Thymus (tissue), 11 donors: ENCODE results near the gene HRAS. TPM values are rescaled to one million over a fixed set of nuclear protein-coding genes. Genes with fewer than 3 reads are reported as not detected.
"Not testable (repeated sequence)": the region's sequence is repeated elsewhere in the genome, so short reads cannot be mapped to it uniquely, and the experiment has no call there.

Experiments used
- DNase-seq, 9 donors: peaks; one replicate each; pipeline ENCODE4 v3.0.0-alpha.2; 2013; ENCODE audit warnings: low spot score in 9 of 9, low read depth in 6 of 9, missing footprints in 1 of 9
- H3K27ac ChIP-seq, 2 donors: one replicate each; pipeline ENCODE4 v1.5.1; 2013; ENCODE audit warnings: control low read depth in 1 of 2, low read depth in 1 of 2, low read length in 1 of 2, mild to moderate bottlenecking in 1 of 2, moderate library complexity in 1 of 2
- H3K27me3 ChIP-seq, 2 donors: one replicate each; pipeline ENCODE4 v1.5.1; 2013; ENCODE audit warnings: low read length in 1 of 2; ENCODE audit not compliant: control insufficient read depth in 2 of 2, insufficient read depth in 1 of 2
- H3K36me3 ChIP-seq, 2 donors: one replicate each; pipeline ENCODE4 v1.5.1; 2013; ENCODE audit warnings: low read length in 1 of 2, mild to moderate bottlenecking in 1 of 2, moderate library complexity in 1 of 2; ENCODE audit not compliant: control insufficient read depth in 2 of 2, insufficient read depth in 2 of 2
- H3K4me1 ChIP-seq, 2 donors: one replicate each; pipeline ENCODE4 v1.5.1; 2013; ENCODE audit warnings: low read length in 2 of 2; ENCODE audit not compliant: control insufficient read depth in 2 of 2, insufficient read depth in 2 of 2
- H3K4me3 ChIP-seq, 2 donors: one replicate each; pipeline ENCODE4 v1.5.1; 2013; ENCODE audit warnings: low read length in 2 of 2, control low read depth in 1 of 2, mild to moderate bottlenecking in 1 of 2
- H3K9me3 ChIP-seq, 2 donors: one replicate each; pipeline ENCODE4 v1.5.1; 2013; ENCODE audit warnings: low read length in 1 of 2, mild to moderate bottlenecking in 1 of 2; ENCODE audit not compliant: control insufficient read depth in 2 of 2, insufficient read depth in 1 of 2
- WGBS: extraction: QIAGEN DNeasy Blood & Tissue Kit; methylation state at CpG from one replicate; pipeline ENCODE4 v1.1.7; 2013; 5-methylcytosine and 5-hydroxymethylcytosine counted together
- polyA plus RNA-seq: library from polyadenylated mRNA; stranded (reverse); fragments of 200-250 nt; gene quantifications from one replicate; pipeline ENCODE4 v1.2.3, GENCODE V29; 2013
- total RNA-seq: library from RNA; stranded (reverse); fragments of 120-200 nt; gene quantifications from one replicate; pipeline ENCODE4 v1.2.4, GENCODE V29; 2013
- donor health status: healthy.

The HRAS gene
- total and polyA plus RNA-seq, 2 donors, result 44.1 to 145 TPM

DNA sequence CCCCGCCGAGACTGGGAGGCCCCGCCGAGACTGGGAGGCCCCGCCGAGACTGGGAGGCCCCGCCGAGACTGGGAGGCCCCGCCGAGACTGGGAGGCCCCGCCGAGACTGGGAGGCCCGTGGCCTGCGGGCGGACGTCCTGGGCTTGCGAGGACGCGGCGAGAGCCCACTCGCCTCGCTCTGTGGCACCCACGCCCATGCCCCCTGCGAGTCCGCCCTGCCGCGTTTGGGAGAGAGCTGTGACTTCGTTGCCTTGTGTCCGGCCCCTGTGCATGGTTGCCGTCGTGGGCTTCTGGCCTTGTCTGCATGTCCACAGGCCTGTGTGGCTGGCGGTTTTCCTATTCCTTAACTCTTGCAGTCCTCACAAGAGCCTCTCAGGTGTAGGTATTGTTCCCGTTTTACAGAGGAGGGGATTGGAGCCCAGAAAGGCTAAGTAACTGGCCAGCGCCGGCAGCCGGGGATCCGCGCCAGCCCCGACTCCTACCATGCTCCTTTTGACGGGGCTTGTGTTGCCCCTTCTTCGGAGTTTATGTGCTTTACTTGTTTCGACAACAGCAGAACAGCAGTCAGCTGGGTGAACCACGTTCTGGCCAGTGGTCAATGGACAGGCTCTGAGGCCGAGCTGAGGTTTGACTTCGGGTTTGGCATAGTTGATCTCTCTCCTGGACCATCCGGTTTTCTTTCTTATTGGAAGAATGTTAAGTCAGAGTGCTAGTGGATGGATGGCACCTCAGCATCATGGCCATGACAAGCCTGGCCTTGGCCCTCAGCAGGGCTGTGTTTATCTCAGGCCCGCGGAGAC lies 41.6 kb upstream of the HRAS start:
- 7% methylated on average over 43 of the region's 48 CpGs for WGBS
- peak overlapping the region; percentile 84 to 85 for H3K4me3 ChIP-seq
- peak overlapping the region; percentile 17 to 42 for H3K27ac ChIP-seq
- DNase-seq, result peak in 1 of 9 donors; percentile 20
- H3K4me1 ChIP-seq, result peaks cover 28 to 71% of the 10 kb centered on the region in 2 donors
- peaks cover 9 to 14% of the 10 kb centered on the region in 2 donors for H3K36me3 ChIP-seq
- no peaks in the 10 kb centered on the region for H3K9me3 ChIP-seq
- H3K27me3 ChIP-seq, result peaks cover 0 to 8% of the 10 kb centered on the region in 2 donors

GRCh38 chr11:575996-576768 lies 40.8 kb upstream of the HRAS start, which contains the start of gene PHRF1:
Gene PHRF1 (plus strand): TSS chr11:576470. CDS start chr11:581513, 5,043 bp downstream.
- WGBS, result under 1% methylated on average over 98 of the region's 99 CpGs
- peaks cover 30 to 79% of the 10 kb centered on the region in 2 donors for H3K4me1 ChIP-seq
- H3K9me3 ChIP-seq, result no peaks in the 10 kb centered on the region
- peak within 1 kb of the TSS; percentile 94 to 97 for H3K27ac ChIP-seq
- peak within 1 kb of the TSS; percentile 84 to 93 for H3K4me3 ChIP-seq
- peak; percentile 81 to 95 (median 91) for DNase-seq
- H3K36me3 ChIP-seq, result peaks cover under 1 to 5% of the 10 kb centered on the region in 2 donors
- peaks cover 0 to 8% of the 10 kb centered on the region in 2 donors for H3K27me3 ChIP-seq

GRCh38 chr11:575313-575995 lies 40.1 kb upstream of the HRAS start:
- H3K4me1 ChIP-seq, result peaks cover 33 to 81% of the 10 kb centered on the region in 2 donors
- H3K36me3 ChIP-seq, result peaks cover 0 to 3% of the 10 kb centered on the region in 2 donors
- peak in 2 of 9 donors; percentile 74 to 84 for DNase-seq

GRCh38 chr11:574632-575312 lies 39.4 kb upstream of the HRAS start:
- H3K27me3 ChIP-seq, result peaks cover 0 to 8% of the 10 kb centered on the region in 2 donors
- peak overlapping the region; percentile 55 to 59 for H3K4me3 ChIP-seq
- DNase-seq, result peak in 2 of 9 donors; percentile 33 to 59
- H3K9me3 ChIP-seq, result no peaks in the 10 kb centered on the region
- peaks cover 0 to 3% of the 10 kb centered on the region in 2 donors for H3K36me3 ChIP-seq
- WGBS, result 24% methylated on average over 25 of the region's 25 CpGs
- H3K4me1 ChIP-seq, result peaks cover 32 to 79% of the 10 kb centered on the region in 2 donors
- peak overlapping the region in 1 of 2 donors; percentile 60 for H3K27ac ChIP-seq

More at GRCh38 chr11:575313-575995, 40.1 kb upstream of the HRAS start:
- Histone ChIP-seq H3K9me3 (no peaks in the 10 kb centered on the region), H3K4me3 (peak overlapping the region; percentile 55 to 59), H3K27me3 (peaks cover 0 to 8% of the 10 kb centered on the region in 2 donors), H3K27ac (peak overlapping the region in 1 of 2 donors; percentile 60)
- 1% methylated on average over 74 of the region's 81 CpGs for WGBS

- H3K4me3 ChIP-seq, result peak overlapping the region; percentile 55 to 59
- peak overlapping the region in 1 of 2 donors; percentile 60 for H3K27ac ChIP-seq
- WGBS, result 49% methylated on average over 14 of the region's 14 CpGs
- DNase-seq, result peak in 3 of 9 donors; percentile 63 to 84 (median 64)
- H3K36me3 ChIP-seq, H3K9me3 ChIP-seq: not testable (repeated sequence)
- peaks cover 32 to 79% of the 10 kb centered on the region in 2 donors for H3K4me1 ChIP-seq
- H3K27me3 ChIP-seq, result peaks cover 0 to 14% of the 10 kb centered on the region in 2 donors
Measured at GRCh38 chr11:574031-574570, 38.7 kb upstream of the HRAS start.

- Histone ChIP-seq H3K9me3 (no peaks in the 10 kb centered on the region), H3K4me3 (no peak overlapping the region), H3K27me3 (peaks cover 0 to 16% of the 10 kb centered on the region in 2 donors), H3K4me1 (peaks cover 28 to 72% of the 10 kb centered on the region in 2 donors), H3K27ac (no peak overlapping the region), H3K36me3 (no peaks in the 10 kb centered on the region)
- no peak for DNase-seq
- WGBS, result 96% methylated on average over 16 of the region's 16 CpGs
Measured at GRCh38 chr11:573146-573759, 37.9 kb upstream of the HRAS start.

DNA sequence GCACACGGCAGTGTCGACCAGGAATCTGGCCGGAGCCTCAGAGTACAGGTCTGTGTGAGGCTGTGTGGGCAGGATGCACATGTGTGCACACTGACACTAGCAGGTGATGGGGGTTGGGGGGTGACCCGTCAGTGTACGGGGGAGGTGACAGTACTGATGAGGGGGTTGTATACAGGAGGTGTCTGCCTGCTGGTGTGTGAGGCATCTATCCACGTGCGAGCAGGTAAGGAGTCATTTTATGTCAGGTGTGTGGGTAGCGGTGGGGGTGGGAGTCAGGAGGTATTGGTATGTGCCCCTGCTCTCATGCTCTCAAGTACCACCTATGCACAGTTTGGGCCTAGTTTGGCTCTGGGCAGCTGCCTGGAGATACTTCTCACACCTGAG lies 36.4 kb upstream of the HRAS start:
- Histone ChIP-seq H3K9me3 (no peaks in the 10 kb centered on the region), H3K27me3 (peaks cover 0 to 21% of the 10 kb centered on the region in 2 donors), H3K4me1 (peaks cover 26 to 69% of the 10 kb centered on the region in 2 donors), H3K36me3 (no peaks in the 10 kb centered on the region), H3K27ac (peak overlapping the region in 1 of 2 donors; percentile 82), H3K4me3 (no peak overlapping the region)
- 90% methylated on average over 8 of the region's 8 CpGs for WGBS
- peak in 1 of 9 donors; percentile 24 for DNase-seq
